ENCODE measurements around the gene PRSS22.
A peak's percentile ranks its signal among the peaks of the same experiment; 100 is the strongest.

The PRSS22 gene

GRCh38 chr16:2855536-2855935 is 2.4 kb downstream of the PRSS22 start:
- TF ChIP-seq CTCF (IDR thresholded peaks at IDR 0.05; ENCODE audit: low read length): no peak
- H4K20me1 ChIP-seq (ENCODE audit: insufficient read depth, low read length): no peaks in the 10 kb centered on the region
- H3K9me2 ChIP-seq (replicated peaks; ENCODE audit: insufficient read depth, low read length): no peaks in the 10 kb centered on the region
- H3K4me2 ChIP-seq (ENCODE audit: low read depth, low read length): no peak overlapping the region
- no peak overlapping the region for H3K4me3 ChIP-seq (ENCODE audit: low read length)
- no peaks in the 10 kb centered on the region for H3K36me3 ChIP-seq (replicated peaks; ENCODE audit: insufficient read depth, low read length)
- no peaks in the 10 kb centered on the region for H3K9me3 ChIP-seq (replicated peaks; ENCODE audit: insufficient read depth, low read length)
- H3F3A ChIP-seq (ENCODE audit: insufficient read depth, low read length): no peaks in the 10 kb centered on the region
- no peaks in the 10 kb centered on the region for H3K79me2 ChIP-seq (ENCODE audit: low read length)
- no peak overlapping the region for H3K9ac ChIP-seq (ENCODE audit: low read length)
- DNase-seq: no peak
- no peak overlapping the region for H3K27ac ChIP-seq (ENCODE audit: low read length)
- no peak overlapping the region for H2AFZ ChIP-seq (ENCODE audit: low read length)
- no peaks in the 10 kb centered on the region for H3K4me1 ChIP-seq (ENCODE audit: low read length)
- peaks cover 59% of the 10 kb centered on the region for H3K27me3 ChIP-seq (replicated peaks; ENCODE audit: insufficient read depth, low read length)

- H2AFZ ChIP-seq (ENCODE audit: low read length): no peak overlapping the region
- no peak for DNase-seq
- H3K4me3 ChIP-seq (ENCODE audit: low read length): no peak overlapping the region
- H3K36me3 ChIP-seq (replicated peaks; ENCODE audit: insufficient read depth, low read length): no peaks in the 10 kb centered on the region
- H3K9me2 ChIP-seq (replicated peaks; ENCODE audit: insufficient read depth, low read length): no peaks in the 10 kb centered on the region
- TF ChIP-seq CTCF (IDR thresholded peaks at IDR 0.05; ENCODE audit: low read length) (peak; percentile 68), EZH2phosphoT487 (IDR thresholded peaks at IDR 0.05; ENCODE audit: low read length) (no peak), EZH2 (optimal IDR thresholded peaks at IDR 0.05; ENCODE audit: low read depth, low read length) (no peak)
- no peaks in the 10 kb centered on the region for H4K20me1 ChIP-seq (ENCODE audit: insufficient read depth, low read length)
- no peaks in the 10 kb centered on the region for H3K9me3 ChIP-seq (replicated peaks; ENCODE audit: insufficient read depth, low read length)
- H3K79me2 ChIP-seq (ENCODE audit: low read length): no peaks in the 10 kb centered on the region
- H3K9ac ChIP-seq (ENCODE audit: low read length): no peak overlapping the region
- H3K4me1 ChIP-seq (ENCODE audit: low read length): no peaks in the 10 kb centered on the region
- no peak overlapping the region for H3K4me2 ChIP-seq (ENCODE audit: low read depth, low read length)
- no peaks in the 10 kb centered on the region for H3F3A ChIP-seq (ENCODE audit: insufficient read depth, low read length)
- H3K27ac ChIP-seq (ENCODE audit: low read length): no peak overlapping the region
- H3K27me3 ChIP-seq (replicated peaks; ENCODE audit: insufficient read depth, low read length): peaks cover 59% of the 10 kb centered on the region
Measured at GRCh38 chr16:2854700-2855309, 3.2 kb downstream of the PRSS22 start.

- H3K79me2 ChIP-seq (ENCODE audit: low read length): no peaks in the 10 kb centered on the region
- no peaks in the 10 kb centered on the region for H3K9me2 ChIP-seq (replicated peaks; ENCODE audit: insufficient read depth, low read length)
- H3K36me3 ChIP-seq (replicated peaks; ENCODE audit: insufficient read depth, low read length): no peaks in the 10 kb centered on the region
- TF ChIP-seq CTCF (IDR thresholded peaks at IDR 0.05; ENCODE audit: low read length) (no peak), EZH2 (optimal IDR thresholded peaks at IDR 0.05; ENCODE audit: low read depth, low read length) (no peak), EZH2phosphoT487 (IDR thresholded peaks at IDR 0.05; ENCODE audit: low read length) (no peak)
- no peaks in the 10 kb centered on the region for H4K20me1 ChIP-seq (ENCODE audit: insufficient read depth, low read length)
- H3K4me1 ChIP-seq (ENCODE audit: low read length): no peaks in the 10 kb centered on the region
- DNase-seq: no peak
- H3K4me3 ChIP-seq (ENCODE audit: low read length): no peak overlapping the region
- H3K27me3 ChIP-seq (replicated peaks; ENCODE audit: insufficient read depth, low read length): peaks cover 60% of the 10 kb centered on the region
- no peaks in the 10 kb centered on the region for H3F3A ChIP-seq (ENCODE audit: insufficient read depth, low read length)
- no peak overlapping the region for H3K9ac ChIP-seq (ENCODE audit: low read length)
- no peak overlapping the region for H3K4me2 ChIP-seq (ENCODE audit: low read depth, low read length)
- no peak overlapping the region for H3K27ac ChIP-seq (ENCODE audit: low read length)
- H2AFZ ChIP-seq (ENCODE audit: low read length): no peak overlapping the region
- no peaks in the 10 kb centered on the region for H3K9me3 ChIP-seq (replicated peaks; ENCODE audit: insufficient read depth, low read length)
Measured at GRCh38 chr16:2853531-2854073, 4.4 kb downstream of the PRSS22 start.
